BE2C (cell line): ENCODE data around the gene MAN2A2.

Source experiments
- DNase-seq: peaks from one replicate; pipeline ENCODE4 v3.0.0-alpha.2; 2020
- H3K27me3 ChIP-seq: fragments of 250-450 bp; sonication (Bioruptor Pico); 2 replicates; pipeline ENCODE4 v1.5.1; 2020; ENCODE audit warnings: mild to moderate bottlenecking
- H3K36me3 ChIP-seq: fragments of 250-450 bp; sonication (Bioruptor Pico); 2 replicates; pipeline ENCODE4 v1.5.1; 2020; ENCODE audit warnings: mild to moderate bottlenecking
- H3K4me1 ChIP-seq: fragments of 250-450 bp; sonication (Bioruptor Pico); 2 replicates; pipeline ENCODE4 v1.5.1; 2020
- H3K4me3 ChIP-seq: 2 replicates; pipeline ENCODE4 v1.5.1; 2011; ENCODE audit warnings: low read depth, low read length
- H3K9me3 ChIP-seq: fragments of 250-450 bp; sonication (Bioruptor Pico); 2 replicates; pipeline ENCODE4 v1.5.1; 2020
- TF ChIP-seq, protein P1 (sequence below): IDR thresholded peaks from 2 replicates; pipeline ENCODE4 v1.5.1; 2012; ENCODE audit warnings: mild to moderate bottlenecking, low read depth, low read length

MAN2A2 gene

DNA sequence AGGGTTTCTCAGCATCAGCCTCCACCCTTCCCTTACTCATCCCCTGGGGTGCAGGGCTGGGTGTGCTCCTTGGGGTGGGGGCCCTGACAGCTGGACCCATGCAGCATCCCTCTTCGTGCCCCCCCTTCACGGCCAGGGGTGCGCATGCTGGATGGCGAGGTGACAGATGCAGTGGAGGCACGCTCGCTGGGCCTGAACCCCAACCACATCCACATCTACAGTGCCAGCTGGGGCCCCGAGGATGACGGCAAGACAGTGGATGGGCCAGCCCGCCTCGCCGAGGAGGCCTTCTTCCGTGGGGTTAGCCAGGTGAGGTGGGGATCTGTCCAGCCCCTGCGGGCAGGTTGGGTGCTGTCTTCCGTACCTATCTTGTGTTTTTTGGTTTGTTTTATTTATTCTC, 25.1 kb upstream of the MAN2A2 start:
- no peaks in the 10 kb centered on the region for H3K27me3 ChIP-seq
- TF ChIP-seq, protein P1, sequence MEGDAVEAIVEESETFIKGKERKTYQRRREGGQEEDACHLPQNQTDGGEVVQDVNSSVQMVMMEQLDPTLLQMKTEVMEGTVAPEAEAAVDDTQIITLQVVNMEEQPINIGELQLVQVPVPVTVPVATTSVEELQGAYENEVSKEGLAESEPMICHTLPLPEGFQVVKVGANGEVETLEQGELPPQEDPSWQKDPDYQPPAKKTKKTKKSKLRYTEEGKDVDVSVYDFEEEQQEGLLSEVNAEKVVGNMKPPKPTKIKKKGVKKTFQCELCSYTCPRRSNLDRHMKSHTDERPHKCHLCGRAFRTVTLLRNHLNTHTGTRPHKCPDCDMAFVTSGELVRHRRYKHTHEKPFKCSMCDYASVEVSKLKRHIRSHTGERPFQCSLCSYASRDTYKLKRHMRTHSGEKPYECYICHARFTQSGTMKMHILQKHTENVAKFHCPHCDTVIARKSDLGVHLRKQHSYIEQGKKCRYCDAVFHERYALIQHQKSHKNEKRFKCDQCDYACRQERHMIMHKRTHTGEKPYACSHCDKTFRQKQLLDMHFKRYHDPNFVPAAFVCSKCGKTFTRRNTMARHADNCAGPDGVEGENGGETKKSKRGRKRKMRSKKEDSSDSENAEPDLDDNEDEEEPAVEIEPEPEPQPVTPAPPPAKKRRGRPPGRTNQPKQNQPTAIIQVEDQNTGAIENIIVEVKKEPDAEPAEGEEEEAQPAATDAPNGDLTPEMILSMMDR, result no peak
- H3K4me3 ChIP-seq, result no peak overlapping the region
- H3K9me3 ChIP-seq, result no peaks in the 10 kb centered on the region
- DNase-seq, result no peak
- 0 out of 2 replicates have a peak, but pooled peaks cover under 1% of the 10 kb centered on the region for H3K4me1 ChIP-seq
- H3K36me3 ChIP-seq, result peaks cover 16% of the 10 kb centered on the region

DNA sequence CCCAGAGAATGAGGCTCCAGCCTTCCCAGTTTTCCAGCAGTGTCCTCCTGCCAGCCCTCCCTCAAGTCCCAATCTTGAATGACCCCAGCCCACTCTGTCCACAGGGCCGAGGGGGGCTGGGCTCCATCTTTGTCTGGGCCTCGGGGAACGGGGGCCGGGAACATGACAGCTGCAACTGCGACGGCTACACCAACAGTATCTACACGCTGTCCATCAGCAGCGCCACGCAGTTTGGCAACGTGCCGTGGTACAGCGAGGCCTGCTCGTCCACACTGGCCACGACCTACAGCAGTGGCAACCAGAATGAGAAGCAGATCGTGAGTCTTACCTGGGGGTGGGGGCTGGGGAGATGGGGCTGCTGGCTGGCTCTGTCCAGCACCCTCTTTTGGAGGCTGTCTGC, 24.4 kb upstream of the MAN2A2 start:
- Histone ChIP-seq H3K4me1 (no peaks in the 10 kb centered on the region), H3K9me3 (no peaks in the 10 kb centered on the region), H3K4me3 (no peak overlapping the region), H3K27me3 (no peaks in the 10 kb centered on the region), H3K36me3 (peaks cover 16% of the 10 kb centered on the region)
- DNase-seq, result no peak
- TF ChIP-seq, protein P1, result no peak

DNA sequence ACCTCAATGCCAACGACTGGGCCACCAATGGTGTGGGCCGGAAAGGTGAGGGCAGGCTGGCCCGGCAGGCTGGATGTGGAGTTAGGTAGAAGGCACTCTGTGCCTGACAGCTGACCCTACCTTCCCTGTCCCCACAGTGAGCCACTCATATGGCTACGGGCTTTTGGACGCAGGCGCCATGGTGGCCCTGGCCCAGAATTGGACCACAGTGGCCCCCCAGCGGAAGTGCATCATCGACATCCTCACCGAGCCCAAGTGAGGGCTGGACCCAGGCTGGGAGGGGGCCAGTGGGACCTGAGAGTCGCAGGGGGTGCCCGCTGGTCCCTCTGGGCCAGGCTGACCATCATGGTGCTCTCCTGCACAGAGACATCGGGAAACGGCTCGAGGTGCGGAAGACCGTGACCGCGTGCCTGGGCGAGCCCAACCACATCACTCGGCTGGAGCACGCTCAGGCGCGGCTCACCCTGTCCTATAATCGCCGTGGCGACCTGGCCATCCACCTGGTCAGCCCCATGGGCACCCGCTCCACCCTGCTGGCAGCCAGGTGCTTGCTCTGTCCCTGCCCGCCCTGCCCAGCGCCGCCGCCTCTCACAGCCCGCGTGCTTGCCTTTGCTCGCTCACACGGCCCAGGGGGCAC, 23.3 kb upstream of the MAN2A2 start:
- Histone ChIP-seq H3K4me1 (no peaks in the 10 kb centered on the region), H3K27me3 (no peaks in the 10 kb centered on the region), H3K9me3 (no peaks in the 10 kb centered on the region), H3K4me3 (no peak overlapping the region), H3K36me3 (peaks cover 16% of the 10 kb centered on the region)
- TF ChIP-seq, protein P1, result no peak
- DNase-seq, result no peak

DNA sequence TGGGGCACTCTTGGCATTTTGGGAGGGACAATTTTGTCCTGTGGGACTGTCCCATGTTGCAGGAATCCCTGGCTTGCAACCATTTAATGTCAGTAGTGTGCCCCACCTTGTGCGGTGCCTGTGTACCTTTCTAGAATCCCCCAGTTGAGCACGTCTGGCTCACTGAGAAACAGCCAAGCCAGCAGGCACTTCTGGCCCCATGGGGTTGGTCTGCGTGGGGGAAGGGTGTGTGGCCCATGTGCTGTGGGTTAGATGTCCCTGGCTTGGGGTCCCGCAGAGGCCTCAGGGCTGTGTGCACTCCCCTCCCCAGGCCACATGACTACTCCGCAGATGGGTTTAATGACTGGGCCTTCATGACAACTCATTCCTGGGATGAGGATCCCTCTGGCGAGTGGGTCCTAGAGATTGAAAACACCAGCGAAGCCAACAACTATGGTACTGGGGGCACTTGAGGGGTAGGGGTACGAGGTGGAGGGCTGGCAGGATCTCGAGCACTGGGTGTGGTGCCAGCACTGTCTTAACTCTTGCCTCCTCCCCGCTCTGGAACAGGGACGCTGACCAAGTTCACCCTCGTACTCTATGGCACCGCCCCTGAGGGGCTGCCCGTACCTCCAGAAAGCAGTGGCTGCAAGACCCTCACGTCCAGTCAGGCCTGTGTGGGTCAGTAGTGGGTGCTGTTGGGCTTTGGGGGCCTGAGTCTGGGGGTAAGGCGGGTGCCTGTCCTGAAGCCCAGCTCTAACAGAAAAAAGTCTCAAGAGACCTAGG, 22.5 kb upstream of the MAN2A2 start:
- Histone ChIP-seq H3K4me3 (no peak overlapping the region), H3K36me3 (peaks cover 16% of the 10 kb centered on the region), H3K9me3 (no peaks in the 10 kb centered on the region), H3K27me3 (no peaks in the 10 kb centered on the region), H3K4me1 (no peaks in the 10 kb centered on the region)
- TF ChIP-seq, protein P1, result no peak
- no peak for DNase-seq

DNA sequence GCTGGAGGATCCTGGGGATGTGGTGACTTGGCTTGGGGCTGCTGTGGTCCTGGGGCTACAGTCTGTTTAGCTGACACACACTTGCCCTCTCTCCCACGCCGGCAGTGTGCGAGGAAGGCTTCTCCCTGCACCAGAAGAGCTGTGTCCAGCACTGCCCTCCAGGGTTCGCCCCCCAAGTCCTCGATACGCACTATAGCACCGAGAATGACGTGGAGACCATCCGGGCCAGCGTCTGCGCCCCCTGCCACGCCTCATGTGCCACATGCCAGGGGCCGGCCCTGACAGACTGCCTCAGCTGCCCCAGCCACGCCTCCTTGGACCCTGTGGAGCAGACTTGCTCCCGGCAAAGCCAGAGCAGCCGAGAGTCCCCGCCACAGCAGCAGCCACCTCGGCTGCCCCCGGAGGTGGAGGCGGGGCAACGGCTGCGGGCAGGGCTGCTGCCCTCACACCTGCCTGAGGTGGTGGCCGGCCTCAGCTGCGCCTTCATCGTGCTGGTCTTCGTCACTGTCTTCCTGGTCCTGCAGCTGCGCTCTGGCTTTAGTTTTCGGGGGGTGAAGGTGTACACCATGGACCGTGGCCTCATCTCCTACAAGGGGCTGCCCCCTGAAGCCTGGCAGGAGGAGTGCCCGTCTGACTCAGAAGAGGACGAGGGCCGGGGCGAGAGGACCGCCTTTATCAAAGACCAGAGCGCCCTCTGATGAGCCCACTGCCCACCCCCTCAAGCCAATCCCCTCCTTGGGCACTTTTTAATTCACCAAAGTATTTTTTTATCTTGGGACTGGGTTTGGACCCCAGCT, 21.7 kb upstream of the MAN2A2 start:
- Histone ChIP-seq H3K4me3 (no peak overlapping the region), H3K36me3 (peaks cover 16% of the 10 kb centered on the region), H3K4me1 (no peaks in the 10 kb centered on the region), H3K27me3 (no peaks in the 10 kb centered on the region), H3K9me3 (no peaks in the 10 kb centered on the region)
- no peak for DNase-seq
- TF ChIP-seq, protein P1, result no peak
